Epidermal melanocyte (primary cell): ENCODE data around the gene RECQL5.

Experiments
- DNase-seq: peaks from one replicate; pipeline ENCODE4 v3.0.0; 2011; ENCODE audit warnings: low spot score; ENCODE audit not compliant: insufficient read length

Gene RECQL5

GRCh38 chr17:75688209-75688825 lies 21.4 kb upstream of the RECQL5 start:
- no peak for DNase-seq

GRCh38 chr17:75685499-75685898 lies 18.5 kb upstream of the RECQL5 start:
- DNase-seq, result no peak

- no peak for DNase-seq
Observed at GRCh38 chr17:75684924-75685323, 18.0 kb upstream of the RECQL5 start.

- DNase-seq, result no peak
Observed at GRCh38 chr17:75684249-75684648, 17.3 kb upstream of the RECQL5 start.

GRCh38 chr17:75683583-75683982 lies 16.6 kb upstream of the RECQL5 start:
- no peak for DNase-seq

GRCh38 chr17:75681289-75681688 lies 14.3 kb upstream of the RECQL5 start:
- no peak for DNase-seq

- DNase-seq, result no peak
Observed at GRCh38 chr17:75680431-75680830, 13.5 kb upstream of the RECQL5 start.

GRCh38 chr17:75679706-75680211 lies 12.8 kb upstream of the RECQL5 start:
- no peak for DNase-seq

- DNase-seq, result no peak
Observed at GRCh38 chr17:75676461-75676860, 9.5 kb upstream of the RECQL5 start.

GRCh38 chr17:75673487-75673886 lies 6.5 kb upstream of the RECQL5 start:
- no peak for DNase-seq

- no peak for DNase-seq
Observed at GRCh38 chr17:75672011-75672410, 5.1 kb upstream of the RECQL5 start.

- DNase-seq, result no peak
Observed at GRCh38 chr17:75670868-75671267, 3.9 kb upstream of the RECQL5 start.

GRCh38 chr17:75668489-75668888 lies 1.5 kb upstream of the RECQL5 start:
- no peak for DNase-seq

- no peak for DNase-seq
Observed at GRCh38 chr17:75667825-75668224, 871 bp upstream of the RECQL5 start.

- DNase-seq, result no peak
Observed at GRCh38 chr17:75665981-75666380, 973 bp downstream of the RECQL5 start.

GRCh38 chr17:75664099-75664549 lies 2.8 kb downstream of the RECQL5 start:
- no peak for DNase-seq

GRCh38 chr17:75662511-75662910 lies 4.4 kb downstream of the RECQL5 start:
- DNase-seq, result no peak

- no peak for DNase-seq
Observed at GRCh38 chr17:75661531-75661930, 5.4 kb downstream of the RECQL5 start.

- DNase-seq, result no peak
Observed at GRCh38 chr17:75658237-75658636, 8.7 kb downstream of the RECQL5 start.

- DNase-seq, result no peak
Observed at GRCh38 chr17:75654176-75654575, 12.8 kb downstream of the RECQL5 start.

GRCh38 chr17:75652934-75653549 lies 13.9 kb downstream of the RECQL5 start:
- no peak for DNase-seq

- no peak for DNase-seq
Observed at GRCh38 chr17:75652341-75652740, 14.6 kb downstream of the RECQL5 start.

- no peak for DNase-seq
Observed at GRCh38 chr17:75650874-75651273, 16.1 kb downstream of the RECQL5 start.
